ENCODE results near the gene SPCS2.
"Not testable (repeated sequence)": the region's sequence is repeated elsewhere in the genome, so short reads cannot be mapped to it uniquely, and the experiment has no call there.

The SPCS2 gene

GRCh38 chr11:74992852-74993251, 43.8 kb downstream of the SPCS2 start:
- no peak overlapping the region for H3K4me3 ChIP-seq (ENCODE audit: low read depth, low read length)

- H3K4me3 ChIP-seq (ENCODE audit: low read depth, low read length), result no peak overlapping the region
These were observed 51.9 kb downstream of the SPCS2 start for GRCh38 chr11:75000975-75001354.

GRCh38 chr11:75001686-75002085, 52.6 kb downstream of the SPCS2 start:
- no peak overlapping the region for H3K4me3 ChIP-seq (ENCODE audit: low read depth, low read length)

GRCh38 chr11:75002516-75002915, 53.5 kb downstream of the SPCS2 start:
- no peak overlapping the region for H3K4me3 ChIP-seq (ENCODE audit: low read depth, low read length)

GRCh38 chr11:75004215-75004614, 55.1 kb downstream of the SPCS2 start:
- no peak overlapping the region for H3K4me3 ChIP-seq (ENCODE audit: low read depth, low read length)

- no peak overlapping the region for H3K4me3 ChIP-seq (ENCODE audit: low read depth, low read length)
These were observed 62.3 kb downstream of the SPCS2 start for GRCh38 chr11:75011357-75011756.

- H3K4me3 ChIP-seq (ENCODE audit: low read depth, low read length), result no peak overlapping the region
These were observed 62.8 kb downstream of the SPCS2 start for GRCh38 chr11:75011872-75012271.

- H3K4me3 ChIP-seq (ENCODE audit: low read depth, low read length), result no peak overlapping the region
These were observed 64.0 kb downstream of the SPCS2 start for GRCh38 chr11:75013051-75013450.

- H3K4me3 ChIP-seq (ENCODE audit: low read depth, low read length), result no peak overlapping the region
These were observed 65.1 kb downstream of the SPCS2 start for GRCh38 chr11:75014129-75014528.

- not testable (repeated sequence) for H3K4me3 ChIP-seq (ENCODE audit: low read depth, low read length)
These were observed 70.1 kb downstream of the SPCS2 start for GRCh38 chr11:75019200-75019599.

GRCh38 chr11:75020328-75020727, 71.3 kb downstream of the SPCS2 start:
- H3K4me3 ChIP-seq (ENCODE audit: low read depth, low read length), result not testable (repeated sequence)

GRCh38 chr11:75022296-75022695, 73.2 kb downstream of the SPCS2 start:
- H3K4me3 ChIP-seq (ENCODE audit: low read depth, low read length), result no peak overlapping the region

- H3K4me3 ChIP-seq (ENCODE audit: low read depth, low read length), result no peak overlapping the region
These were observed 73.8 kb downstream of the SPCS2 start for GRCh38 chr11:75022759-75023396.

- H3K4me3 ChIP-seq (ENCODE audit: low read depth, low read length), result no peak overlapping the region
These were observed 74.5 kb downstream of the SPCS2 start for GRCh38 chr11:75023446-75024067.

- H3K4me3 ChIP-seq (ENCODE audit: low read depth, low read length), result no peak overlapping the region
These were observed 75.0 kb downstream of the SPCS2 start for GRCh38 chr11:75024068-75024449.

GRCh38 chr11:75024764-75025211, 75.7 kb downstream of the SPCS2 start:
- H3K4me3 ChIP-seq (ENCODE audit: low read depth, low read length), result no peak overlapping the region

GRCh38 chr11:75025561-75025960, 76.5 kb downstream of the SPCS2 start:
- no peak overlapping the region for H3K4me3 ChIP-seq (ENCODE audit: low read depth, low read length)

GRCh38 chr11:75028321-75028720, 79.3 kb downstream of the SPCS2 start:
- no peak overlapping the region for H3K4me3 ChIP-seq (ENCODE audit: low read depth, low read length)

All from iPS-11a (cell line).